Measurements from ENCODE around the gene P2RX2. TPM values are rescaled to one million over a fixed set of nuclear protein-coding genes. Genes with fewer than 3 reads are reported as not detected.

Gene P2RX2
- total and polyA plus RNA-seq, 2 experiments from 2014 or later, result 1.1 to 1.7 TPM

GRCh38 chr12:132583411-132583710, 35.2 kb upstream of the P2RX2 start:
- H2AFZ ChIP-seq, result no peak overlapping the region
- peaks cover 44% of the 10 kb centered on the region for H3K27me3 ChIP-seq (ENCODE audit: insufficient read depth)
- peaks cover 12% of the 10 kb centered on the region for H4K20me1 ChIP-seq (replicated peaks; ENCODE audit: insufficient read depth)
- peak overlapping the region; percentile 56 for H3K4me3 ChIP-seq
- peak overlapping the region; percentile 90 for H3K4me2 ChIP-seq
- no peak for TF ChIP-seq NANOG (IDR thresholded peaks at IDR 0.05; ENCODE audit: borderline replicate concordance)
- peak; percentile 30; the same call in 1 of the 2 replicates for TF ChIP-seq POLR2AphosphoS5 (IDR thresholded peaks at IDR 0.05; ENCODE audit: low read depth)
- H3K27me3 Mint-ChIP-seq (ENCODE audit: insufficient read depth, low read depth, poor library complexity), result peaks cover 58% of the 10 kb centered on the region
- peaks cover 3% of the 10 kb centered on the region; the same call in 1 of the 3 replicates for H3K9me3 Mint-ChIP-seq
- no peak overlapping the region; the same call in 2 of the 3 replicates for H3K4me3 Mint-ChIP-seq
- H3K36me3 Mint-ChIP-seq (ENCODE audit: low read depth), result peaks cover 11% of the 10 kb centered on the region
- no peak overlapping the region for H3K27ac Mint-ChIP-seq
- H3K36me3 ChIP-seq (ENCODE audit: insufficient read depth), result no peaks in the 10 kb centered on the region
- no peak overlapping the region for H3K27ac ChIP-seq (ENCODE audit: low read depth)
- H3F3A ChIP-seq (replicated peaks; ENCODE audit: low read depth), result peaks cover 17% of the 10 kb centered on the region
- H3K4me1 ChIP-seq (ENCODE audit: insufficient read depth), result peaks cover 7% of the 10 kb centered on the region
- H3K79me2 ChIP-seq (replicated peaks; ENCODE audit: insufficient read depth), result no peaks in the 10 kb centered on the region
- ATAC-seq (peak; percentile 2; the same call in 2 of the 3 replicates), DNase-seq (ENCODE audit: low spot score) (peak; percentile 62)
- H3K9me2 ChIP-seq (ENCODE audit: insufficient read depth), result no peaks in the 10 kb centered on the region
- H3K4me1 Mint-ChIP-seq, result peaks cover 7% of the 10 kb centered on the region

GRCh38 chr12:132583736-132584135, 34.8 kb upstream of the P2RX2 start:
- H3K4me1 ChIP-seq (ENCODE audit: insufficient read depth), result peaks cover 7% of the 10 kb centered on the region
- H3K36me3 ChIP-seq (ENCODE audit: insufficient read depth), result no peaks in the 10 kb centered on the region
- Mint-ChIP-seq H3K9me3 (peaks cover 3% of the 10 kb centered on the region; the same call in 1 of the 3 replicates), H3K4me1 (peaks cover 7% of the 10 kb centered on the region), H3K4me3 (peak overlapping the region; percentile 72), H3K36me3 (ENCODE audit: low read depth) (peaks cover 7% of the 10 kb centered on the region), H3K27ac (no peak overlapping the region), H3K27me3 (ENCODE audit: insufficient read depth, low read depth, poor library complexity) (peaks cover 62% of the 10 kb centered on the region)
- no peaks in the 10 kb centered on the region for H3K79me2 ChIP-seq (replicated peaks; ENCODE audit: insufficient read depth)
- H3K4me3 ChIP-seq, result peak overlapping the region; percentile 56
- H2AFZ ChIP-seq, result no peak overlapping the region
- peaks cover 48% of the 10 kb centered on the region for H3K27me3 ChIP-seq (ENCODE audit: insufficient read depth)
- DNase-seq (ENCODE audit: low spot score), result peak; percentile 81
- peaks cover 17% of the 10 kb centered on the region for H3F3A ChIP-seq (replicated peaks; ENCODE audit: low read depth)
- TF ChIP-seq REST (IDR thresholded peaks at IDR 0.05; ENCODE audit: unreplicated experiment) (no peak), EZH2 (IDR thresholded peaks at IDR 0.05; ENCODE audit: low read depth, unreplicated experiment) (peak; percentile 58), POLR2AphosphoS5 (IDR thresholded peaks at IDR 0.05; ENCODE audit: low read depth) (peak; percentile 42; the same call in 1 of the 2 replicates), ETS1 (IDR thresholded peaks at IDR 0.05) (no peak), CTCF (conservative IDR thresholded peaks at IDR 0.05; ENCODE audit: low read depth in 2 of 2) (no peak), EZH2phosphoT487 (IDR thresholded peaks at IDR 0.05; ENCODE audit: unreplicated experiment) (no peak)
- peaks cover 12% of the 10 kb centered on the region; the same call in 1 of the 2 replicates for H4K20me1 ChIP-seq (replicated peaks; ENCODE audit: insufficient read depth)
- no peak overlapping the region for H3K27ac ChIP-seq (ENCODE audit: low read depth)
- no peaks in the 10 kb centered on the region for H3K9me2 ChIP-seq (ENCODE audit: insufficient read depth)
- peak overlapping the region; percentile 81 for H3K4me2 ChIP-seq
- ATAC-seq, result peak; percentile 37
